ENCODE data around the gene FHIT.

The FHIT gene

DNA sequence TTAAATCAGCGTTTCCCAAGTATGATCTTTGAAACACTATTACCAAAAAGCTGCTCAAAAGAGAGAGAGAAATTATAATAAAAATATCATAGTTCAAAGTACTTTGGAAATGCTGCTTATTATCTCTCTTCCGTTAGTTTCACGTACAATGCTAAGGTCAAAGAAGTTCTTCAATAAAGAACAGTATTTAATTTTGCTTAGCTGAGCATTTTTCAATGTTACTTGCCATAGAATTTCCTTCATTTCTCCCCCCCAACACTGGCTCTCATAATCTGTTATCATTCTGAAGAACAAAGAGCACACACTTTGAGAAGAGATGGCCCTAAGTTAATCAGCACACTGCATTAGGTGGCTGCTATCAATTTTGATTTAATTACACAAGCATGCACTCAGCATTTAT is 1360.6 kb downstream of the FHIT start:
- DNase-seq: no peak

GRCh38 chr3:59886790-59887189 is 1364.5 kb downstream of the FHIT start:
- no peak for DNase-seq

GRCh38 chr3:59885899-59886400 is 1365.3 kb downstream of the FHIT start:
- no peak for DNase-seq

GRCh38 chr3:59885101-59885500 is 1366.2 kb downstream of the FHIT start:
- DNase-seq: no peak

DNA sequence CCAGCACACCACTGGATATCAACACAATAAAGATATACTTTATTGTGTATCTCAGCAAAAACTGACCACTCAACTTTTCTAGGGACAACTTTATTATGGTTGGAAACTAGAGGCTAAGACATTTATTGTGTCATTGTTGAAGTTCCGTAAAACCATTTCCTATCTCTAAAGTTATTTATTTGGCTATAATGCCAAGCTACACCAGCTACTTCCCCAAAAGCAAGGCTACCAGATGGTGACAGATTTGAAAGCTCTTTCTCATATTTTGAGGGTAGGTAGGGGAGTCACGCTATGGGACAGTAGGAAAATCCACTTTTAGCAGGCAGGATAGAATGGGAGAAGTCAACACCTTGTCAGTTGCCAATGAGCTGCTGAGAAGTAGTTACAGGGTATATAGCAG is 1366.8 kb downstream of the FHIT start:
- no peak for DNase-seq

DNA sequence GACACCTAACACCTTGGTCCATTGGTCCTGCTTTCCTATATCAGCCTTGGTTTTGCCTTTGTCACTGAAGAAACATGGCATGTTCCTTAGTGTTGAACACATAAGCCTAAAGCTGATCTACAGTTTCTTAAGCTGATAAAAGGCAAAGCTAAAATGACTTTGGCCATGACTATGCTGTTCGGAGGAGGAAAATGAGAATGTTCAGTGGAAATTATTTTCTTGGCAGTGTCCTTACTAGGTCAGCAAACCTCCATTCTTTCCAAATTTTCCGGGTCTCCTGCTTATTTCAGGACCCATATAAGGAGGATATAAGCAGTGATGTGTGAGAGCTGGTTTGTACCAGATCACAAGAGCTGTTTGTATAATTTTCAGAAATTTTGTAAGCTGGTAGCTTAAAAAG is 1368.5 kb downstream of the FHIT start:
- DNase-seq: no peak

GRCh38 chr3:59880717-59881116 is 1370.5 kb downstream of the FHIT start:
- DNase-seq: no peak

GRCh38 chr3:59879031-59879581 is 1372.1 kb downstream of the FHIT start:
- no peak for DNase-seq

DNA sequence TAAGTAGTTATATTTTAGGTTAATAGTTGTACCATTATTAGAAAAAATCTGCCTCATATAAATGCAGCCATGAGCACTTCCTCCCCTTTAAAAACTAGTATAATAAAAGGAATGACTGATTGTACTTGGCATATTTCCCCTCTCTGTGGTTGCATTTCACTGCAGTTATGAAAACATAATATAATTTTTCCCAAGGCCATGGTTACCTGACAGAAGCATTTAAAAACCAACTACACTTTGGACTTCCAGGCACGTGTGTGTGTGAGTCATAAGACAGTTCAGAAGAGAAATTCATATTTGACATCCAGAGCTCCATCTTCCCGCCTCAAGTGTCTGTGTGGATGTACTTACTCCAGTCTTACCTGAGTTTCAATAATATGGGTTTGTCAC is 1373.2 kb downstream of the FHIT start:
- no peak for DNase-seq

GRCh38 chr3:59877263-59878037 is 1373.8 kb downstream of the FHIT start:
- DNase-seq: no peak

- no peak for DNase-seq
Measured at GRCh38 chr3:59876533-59877062, 1374.7 kb downstream of the FHIT start.

GRCh38 chr3:59873576-59874230 is 1377.5 kb downstream of the FHIT start:
- no peak for DNase-seq

- DNase-seq: no peak
Measured at GRCh38 chr3:59872128-59872527, 1379.1 kb downstream of the FHIT start.

- no peak for DNase-seq
Measured at GRCh38 chr3:59867185-59868002, 1383.9 kb downstream of the FHIT start.

- DNase-seq: no peak
Measured at GRCh38 chr3:59866076-59866475, 1385.2 kb downstream of the FHIT start.

- no peak for DNase-seq
Measured at GRCh38 chr3:59865351-59865750, 1385.9 kb downstream of the FHIT start.

- DNase-seq: no peak
Measured at GRCh38 chr3:59862686-59863085, 1388.6 kb downstream of the FHIT start.

- peak; percentile 49 for DNase-seq
Measured at GRCh38 chr3:59857589-59858346, 1393.5 kb downstream of the FHIT start.

- no peak for DNase-seq
Measured at GRCh38 chr3:59856934-59857460, 1394.3 kb downstream of the FHIT start.

DNA sequence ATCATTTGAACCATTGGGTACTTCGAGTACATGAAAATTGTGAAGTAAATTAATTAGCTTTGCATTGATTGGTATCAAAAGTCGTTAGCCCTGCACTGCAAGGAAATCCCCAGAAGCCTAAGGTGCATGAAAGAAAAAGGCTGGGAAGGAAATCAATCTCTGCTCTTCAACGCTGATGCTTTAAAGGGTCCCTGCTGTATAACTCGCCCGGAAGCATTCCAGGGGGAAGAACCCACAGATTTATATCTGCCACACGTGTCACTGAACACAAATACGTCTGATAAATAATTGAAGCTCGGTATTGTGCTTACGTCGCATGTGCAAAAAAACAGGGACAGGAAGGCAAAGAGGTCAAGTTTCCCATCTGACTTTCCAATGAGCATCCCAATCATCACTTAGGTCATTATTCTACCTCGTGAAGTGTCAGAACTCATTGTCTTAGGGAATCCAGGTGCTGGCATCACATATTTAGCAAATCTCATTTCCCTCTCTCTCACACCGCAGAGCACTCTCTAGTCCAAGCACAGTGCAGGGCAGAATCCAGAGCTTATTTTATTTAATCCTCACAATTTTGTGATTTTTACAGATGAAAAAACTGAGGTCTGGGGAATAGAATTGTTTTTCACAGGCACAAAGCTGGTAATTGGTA is 1397.1 kb downstream of the FHIT start:
- DNase-seq: no peak

DNA sequence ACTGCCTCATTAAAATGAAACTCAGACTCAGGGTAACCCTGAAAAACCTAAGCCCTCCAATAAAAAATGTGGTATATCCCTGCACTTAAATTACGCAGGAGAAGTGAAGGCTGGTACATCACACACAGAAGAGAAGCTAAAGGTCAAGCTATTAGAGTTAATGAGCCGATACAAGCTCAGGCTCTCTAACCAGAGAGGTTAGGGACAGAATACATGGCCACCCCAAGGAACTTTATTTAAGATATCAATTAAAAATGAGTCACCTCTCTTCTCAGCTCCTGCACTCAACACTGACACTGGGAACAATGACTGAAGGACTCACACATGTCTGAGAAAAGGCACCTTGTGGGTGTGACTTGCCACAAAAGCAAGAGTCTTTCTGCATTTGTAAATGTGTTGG is 1400.8 kb downstream of the FHIT start:
- no peak for DNase-seq

All from effector CD8-positive, alpha-beta T cell (primary cell).